Loucy (cell line): ENCODE data around the gene SH3RF1.

Source experiments
- CTCF ChIP-seq: fragments of 200-600 bp; sonication (generic); conservative IDR thresholded peaks from 2 replicates; pipeline ENCODE4 v1.5.1; 2014; ENCODE audit warnings: mild to moderate bottlenecking, antibody characterized with exemption, low read length
- EZH2phosphoT487 ChIP-seq: fragments of 200-600 bp; IDR thresholded peaks from 2 replicates; pipeline ENCODE4 v1.6.1; 2018; ENCODE audit warnings: antibody characterized with exemption, mild to moderate bottlenecking, moderate library complexity, borderline replicate concordance

GRCh38 chr4:169282429-169283113, 11.8 kb upstream of the SH3RF1 start:
- TF ChIP-seq CTCF: no peak
- TF ChIP-seq EZH2phosphoT487: no peak
